SK-N-MC (cell line): ENCODE measurements around the gene DNASE1L1.
"Not testable (repeated sequence)": the region's sequence is repeated elsewhere in the genome, so short reads cannot be mapped to it uniquely, and the experiment has no call there.

Source experiments
- DNase-seq: peaks from one replicate; pipeline ENCODE4 v3.0.0-alpha.2; 2011; ENCODE audit warnings: low read depth, low spot score
- H3K27ac ChIP-seq: fragments of 200-600 bp; sonication (generic); 2 replicates; pipeline ENCODE4 v1.5.1; 2016; ENCODE audit warnings: mixed run types
- H3K36me3 ChIP-seq: fragments of 200-600 bp; sonication (generic); 2 replicates; pipeline ENCODE4 v1.6.1; 2017; ENCODE audit warnings: antibody characterized with exemption, low read length, mixed read lengths; ENCODE audit not compliant: insufficient read depth
- H3K4me3 ChIP-seq: fragments of 200-600 bp; sonication (generic); 2 replicates; pipeline ENCODE4 v1.5.1; 2016
- H3K9ac ChIP-seq: fragments of 200-600 bp; sonication (generic); 2 replicates; pipeline ENCODE4 v1.8.0; 2017; ENCODE audit warnings: mixed run types, mixed read lengths; ENCODE audit not compliant: insufficient read length
- H3K9me3 ChIP-seq: fragments of 200-600 bp; sonication (generic); 2 replicates; pipeline ENCODE4 v1.6.1; 2017; ENCODE audit warnings: low read depth, mild to moderate bottlenecking, antibody characterized with exemption, low read length, moderate library complexity, mixed read lengths
- EZH2 ChIP-seq: fragments of 200-600 bp; sonication (generic); IDR thresholded peaks from one replicate; pipeline ENCODE4 v1.6.1; 2017; ENCODE audit warnings: antibody characterized with exemption
- FOXP2 ChIP-seq: optimal IDR thresholded peaks from 2 replicates; pipeline ENCODE3; 2011; ENCODE audit warnings: mild to moderate bottlenecking, moderate library complexity; ENCODE audit not compliant: insufficient read depth; ENCODE audit errors: extremely low read length, control extremely low read depth
- POLR2AphosphoS5 ChIP-seq: IDR thresholded peaks from 2 replicates; pipeline ENCODE4 v1.6.1; 2012; ENCODE audit warnings: mild to moderate bottlenecking, low read depth, low read length, borderline replicate concordance

The DNASE1L1 gene

DNA sequence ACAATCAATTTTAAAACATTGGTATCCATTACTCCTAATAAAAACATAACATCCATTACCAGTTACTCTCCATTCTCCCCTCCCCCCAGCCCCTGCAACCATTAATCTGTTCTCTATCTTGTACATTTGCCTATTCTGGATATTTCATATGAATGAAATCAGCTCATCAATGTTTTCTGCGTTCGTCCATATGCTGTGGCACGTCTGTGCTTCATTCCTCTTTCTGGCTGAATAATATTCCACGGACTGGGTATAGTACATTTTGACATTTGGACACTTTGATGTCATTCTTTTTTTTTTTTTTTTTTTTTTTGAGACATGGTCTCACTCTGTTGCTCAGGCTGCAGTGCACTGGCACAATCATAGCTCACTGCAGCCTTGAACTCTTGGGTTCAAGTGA lies 5.2 kb downstream of the DNASE1L1 start:
- Histone ChIP-seq H3K27ac (no peak overlapping the region), H3K36me3 (peaks cover 22% of the 10 kb centered on the region), H3K9me3 (no peaks in the 10 kb centered on the region), H3K4me3 (no peak overlapping the region), H3K9ac (no peak overlapping the region)
- no peak for DNase-seq
- TF ChIP-seq EZH2 = no peak
- TF ChIP-seq POLR2AphosphoS5 = no peak
- no peak for TF ChIP-seq FOXP2

DNA sequence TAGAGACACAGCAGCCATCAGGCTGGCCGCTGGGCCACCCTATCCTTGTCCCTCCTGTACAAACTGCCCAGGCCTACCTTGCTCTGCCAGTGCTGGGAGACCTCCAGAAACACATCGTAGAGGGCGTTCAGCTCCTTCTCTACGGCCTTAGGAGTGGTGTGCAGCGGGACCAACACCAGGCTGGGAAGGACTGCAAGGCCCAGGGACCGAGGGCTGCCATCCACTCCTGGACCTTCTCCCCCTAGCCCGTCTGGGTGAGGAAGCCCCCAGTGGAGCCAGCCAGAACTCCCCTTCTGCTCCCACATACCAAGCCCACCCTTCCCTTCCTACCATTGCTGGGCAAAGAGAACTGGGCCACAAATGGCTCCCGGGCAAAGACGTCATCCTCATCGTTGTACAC lies 5.9 kb downstream of the DNASE1L1 start:
- Histone ChIP-seq H3K36me3 (peaks cover 26% of the 10 kb centered on the region), H3K4me3 (no peak overlapping the region), H3K27ac (no peak overlapping the region), H3K9ac (no peak overlapping the region), H3K9me3 (no peaks in the 10 kb centered on the region)
- no peak for DNase-seq
- no peak for TF ChIP-seq POLR2AphosphoS5
- TF ChIP-seq FOXP2 = no peak
- no peak for TF ChIP-seq EZH2

- no peak for TF ChIP-seq POLR2AphosphoS5
- no peak for TF ChIP-seq EZH2
- TF ChIP-seq FOXP2 = no peak
- Histone ChIP-seq H3K9ac (no peak overlapping the region), H3K4me3 (no peak overlapping the region), H3K36me3 (peaks cover 26% of the 10 kb centered on the region), H3K27ac (peak overlapping the region; percentile 57; the same call in 1 of the 2 replicates), H3K9me3 (no peaks in the 10 kb centered on the region)
- no peak for DNase-seq
Measured at GRCh38 chrX:154402622-154403127, 6.4 kb downstream of the DNASE1L1 start.

- Histone ChIP-seq H3K4me3 (no peak overlapping the region), H3K9me3 (no peaks in the 10 kb centered on the region), H3K36me3 (peaks cover 26% of the 10 kb centered on the region), H3K27ac (peak overlapping the region; percentile 57), H3K9ac (no peak overlapping the region)
- TF ChIP-seq FOXP2 (no peak), EZH2 (no peak), POLR2AphosphoS5 (no peak; the same call in 1 of the 2 replicates)
- no peak for DNase-seq
Measured at GRCh38 chrX:154401918-154402621, 7.0 kb downstream of the DNASE1L1 start.

- TF ChIP-seq POLR2AphosphoS5 (peak; percentile 76), EZH2 (no peak), FOXP2 (no peak)
- DNase-seq = no peak
- H3K36me3 ChIP-seq = peaks cover 26% of the 10 kb centered on the region
- H3K9me3 ChIP-seq = no peaks in the 10 kb centered on the region
- H3K9ac ChIP-seq = no peak overlapping the region
- no peak overlapping the region for H3K27ac ChIP-seq
- H3K4me3 ChIP-seq = no peak overlapping the region
Measured at GRCh38 chrX:154401045-154401799, 7.8 kb downstream of the DNASE1L1 start.

- H3K9me3 ChIP-seq, H3K9ac ChIP-seq, H3K27ac ChIP-seq, DNase-seq: not testable (repeated sequence)
- peak overlapping the region; percentile 94 for H3K4me3 ChIP-seq
- peaks cover 26% of the 10 kb centered on the region for H3K36me3 ChIP-seq
Measured at GRCh38 chrX:154400369-154400817, 8.7 kb downstream of the DNASE1L1 start.

GRCh38 chrX:154399527-154400368 lies 9.3 kb downstream of the DNASE1L1 start:
- TF ChIP-seq FOXP2 (no peak), EZH2 (no peak), POLR2AphosphoS5 (0 out of 2 replicates have a peak, but pooled peaks have one; percentile 4)
- H3K27ac ChIP-seq = peak overlapping the region; percentile 98
- DNase-seq = no peak
- peak overlapping the region; percentile 100 for H3K9ac ChIP-seq
- H3K9me3 ChIP-seq = no peaks in the 10 kb centered on the region
- peaks cover 26% of the 10 kb centered on the region for H3K36me3 ChIP-seq
- peak overlapping the region; percentile 94 for H3K4me3 ChIP-seq
